ENCODE data around the gene SLC1A2.

SLC1A2 gene

DNA sequence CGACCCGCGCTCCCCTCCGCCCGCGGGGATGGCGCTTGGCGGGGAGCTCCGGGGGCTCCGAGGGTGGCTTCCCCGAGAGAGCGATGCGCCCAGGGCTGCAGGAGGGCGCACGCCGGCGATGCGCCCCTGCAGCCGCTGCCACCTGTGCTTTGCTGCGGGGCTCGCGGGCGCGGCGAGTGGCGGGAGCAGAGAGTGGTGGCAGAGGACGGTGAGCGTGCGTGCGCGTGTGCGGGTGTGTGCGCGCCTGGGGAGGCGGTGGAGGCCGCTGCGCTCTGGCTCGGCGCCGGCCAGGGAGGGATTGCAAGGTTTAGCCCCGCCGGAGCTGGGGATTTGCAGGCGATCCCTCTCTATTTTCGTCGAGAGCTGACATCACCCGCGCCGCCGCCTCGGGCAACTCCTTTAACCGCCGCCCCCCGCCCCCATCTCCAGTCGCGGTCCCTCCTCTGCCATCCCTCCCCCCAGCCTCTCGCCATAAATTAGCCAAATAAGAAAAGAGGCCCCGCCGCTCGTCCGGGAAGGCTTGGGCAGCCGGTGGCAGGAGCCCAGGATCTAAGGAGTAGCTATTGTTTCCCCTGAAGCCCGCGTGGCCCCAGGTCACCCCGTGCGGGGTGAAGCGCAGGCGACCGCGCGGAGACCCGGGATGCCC is at the start of gene SLC1A2:
SLC1A2 (minus strand) TSS at position 375 of the 646 bp plus-strand sequence. CDS start 592 bp downstream, outside the sequence.
- DNase-seq (ENCODE audit: low read depth) = no peak

DNA sequence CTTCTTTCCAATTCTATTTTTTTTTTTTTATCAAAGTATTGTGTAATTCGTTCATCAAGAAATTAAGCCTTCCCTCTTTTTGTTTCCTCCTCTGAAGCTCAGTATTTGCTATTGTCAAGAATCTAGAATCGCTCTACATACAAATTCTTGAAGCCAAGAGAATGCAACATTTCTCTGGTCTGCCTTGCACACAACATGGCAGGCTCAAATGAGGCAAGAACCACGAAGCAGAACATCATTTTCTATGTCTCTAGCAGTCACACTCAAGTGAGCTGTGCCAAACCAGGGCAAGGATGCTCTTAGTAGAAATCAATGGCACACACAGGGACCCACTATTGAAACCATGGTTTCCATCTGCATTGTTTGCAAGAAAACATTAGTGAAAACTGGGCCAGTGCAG is 46.7 kb upstream of the SLC1A2 start:
- no peak for DNase-seq (ENCODE audit: low read depth)

DNA sequence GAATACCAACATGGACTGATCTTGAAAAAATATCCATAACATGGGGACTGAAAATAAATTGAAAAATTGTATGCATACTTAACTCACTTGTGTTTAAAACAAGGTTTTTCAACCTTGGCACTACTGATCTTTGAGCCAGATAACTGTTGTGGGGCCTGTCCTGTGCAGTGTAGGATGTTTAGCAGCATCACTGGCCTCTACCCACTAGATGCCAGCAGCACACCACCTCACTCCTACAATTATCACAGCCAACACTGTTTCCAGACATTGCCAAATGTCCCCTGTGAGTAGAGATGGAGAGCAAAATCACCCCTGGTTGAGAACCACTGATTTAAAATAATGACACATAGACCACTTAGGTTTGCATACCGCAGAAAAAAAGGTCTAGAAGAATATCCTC is 45.0 kb upstream of the SLC1A2 start:
- no peak for DNase-seq (ENCODE audit: low read depth)

DNA sequence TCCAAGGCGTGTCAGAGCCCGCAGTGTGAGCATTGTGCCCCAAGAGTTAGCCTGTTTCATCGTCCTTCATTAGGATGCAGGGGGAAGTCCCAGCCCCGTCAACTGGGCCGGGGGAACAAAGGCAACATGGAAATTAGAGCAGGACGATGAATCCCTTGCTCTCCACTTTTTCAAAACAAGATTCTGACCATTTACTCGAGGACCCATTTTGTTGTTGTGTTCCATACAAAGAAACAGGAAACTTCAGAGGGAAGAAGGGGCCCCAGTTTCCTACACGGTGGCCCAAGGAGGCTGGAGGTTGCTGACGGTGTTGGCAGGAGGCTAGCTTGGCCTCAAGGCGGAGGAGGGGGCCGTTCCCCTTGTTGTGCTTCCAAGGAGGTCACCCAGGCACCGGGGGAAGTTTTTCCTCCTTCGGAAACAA is 44.0 kb upstream of the SLC1A2 start:
- DNase-seq (ENCODE audit: low read depth) = no peak

DNA sequence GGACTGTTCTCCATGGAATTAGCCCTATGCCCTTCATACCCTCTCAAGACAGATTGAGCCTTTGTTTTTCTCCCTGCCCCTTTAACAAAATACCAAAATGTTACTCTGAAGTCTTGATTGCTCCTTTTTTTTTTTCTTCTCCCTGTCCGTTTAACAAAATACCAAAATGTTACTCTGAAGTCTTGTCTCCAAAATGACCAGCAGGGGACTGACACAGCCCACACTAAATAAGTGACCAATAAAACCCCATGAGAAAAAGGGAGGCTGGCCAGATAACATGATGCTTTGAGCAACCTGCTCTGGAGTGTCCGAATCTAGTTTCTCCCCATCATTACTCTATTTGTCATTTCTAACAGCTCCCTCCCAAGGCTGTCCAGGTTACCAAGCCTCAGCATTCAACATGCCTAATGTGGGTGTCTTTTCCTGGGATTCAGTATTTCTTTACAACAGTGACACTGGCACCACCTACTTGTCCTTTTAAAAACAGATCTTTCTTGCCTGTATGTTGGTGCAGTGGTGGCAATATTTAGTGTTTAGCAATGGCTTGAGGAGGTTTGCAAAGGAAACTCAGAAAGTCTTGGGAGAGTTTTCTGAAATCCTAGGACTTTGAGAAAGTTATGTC is 42.7 kb upstream of the SLC1A2 start:
- DNase-seq (ENCODE audit: low read depth) = no peak

DNA sequence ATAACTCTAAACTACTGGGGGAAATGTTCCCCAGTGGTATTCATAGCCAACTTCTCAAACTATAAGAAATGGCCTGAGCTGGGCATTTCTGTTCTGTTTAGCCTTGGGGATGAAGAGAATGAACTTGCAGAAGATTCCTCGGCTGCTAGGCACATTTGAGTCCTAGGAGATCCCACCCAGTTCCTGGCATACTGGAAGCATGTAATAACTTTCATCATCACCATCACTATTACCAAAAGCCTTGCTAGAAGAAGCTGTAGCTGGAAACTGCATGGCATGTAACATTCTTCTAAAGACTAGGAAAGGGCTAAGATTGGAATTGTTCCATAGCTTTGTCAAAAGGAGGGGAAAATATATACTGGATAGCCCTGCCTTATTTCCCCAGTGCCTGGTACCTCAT is 40.1 kb upstream of the SLC1A2 start:
- no peak for DNase-seq (ENCODE audit: low read depth)

DNA sequence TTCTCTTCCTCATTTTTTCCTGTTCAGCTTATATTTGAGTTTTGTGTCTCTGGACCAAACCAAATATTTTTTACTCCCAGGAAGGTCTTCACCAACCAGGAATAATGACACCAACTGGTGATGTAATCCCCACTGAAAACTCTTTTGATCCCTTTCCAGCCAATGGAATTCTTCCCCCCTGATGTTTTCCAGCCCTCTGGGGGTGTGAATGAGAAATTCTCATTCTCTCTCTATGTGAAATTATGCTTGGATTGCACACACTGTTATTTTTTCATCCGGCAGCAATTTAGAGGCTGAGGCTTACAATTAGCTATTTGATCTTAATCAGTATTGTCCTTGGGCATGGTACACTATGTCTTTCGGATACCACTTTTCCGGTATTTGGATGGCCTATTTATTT is 39.5 kb upstream of the SLC1A2 start:
- peak; percentile 26 for DNase-seq (ENCODE audit: low read depth)

DNA sequence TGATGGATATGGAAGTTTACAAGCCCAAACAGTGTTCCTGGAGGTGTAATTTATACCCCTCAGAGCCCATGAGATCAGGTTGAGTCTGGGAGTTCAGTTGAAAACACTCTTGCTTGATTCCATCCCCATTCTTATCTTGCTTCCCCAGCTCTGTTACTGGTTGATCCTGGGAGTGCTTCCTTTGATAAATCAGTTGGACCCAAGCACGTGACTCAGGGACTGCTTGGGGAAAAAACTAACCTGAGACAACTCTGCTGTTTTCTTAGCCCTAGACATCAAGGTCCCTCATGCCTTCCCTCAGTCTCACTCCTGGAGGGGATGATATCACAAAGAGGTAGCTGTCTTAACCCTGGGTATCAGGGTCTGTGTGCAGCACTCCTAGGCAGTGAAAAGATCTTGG is 35.0 kb upstream of the SLC1A2 start:
- no peak for DNase-seq (ENCODE audit: low read depth)

DNA sequence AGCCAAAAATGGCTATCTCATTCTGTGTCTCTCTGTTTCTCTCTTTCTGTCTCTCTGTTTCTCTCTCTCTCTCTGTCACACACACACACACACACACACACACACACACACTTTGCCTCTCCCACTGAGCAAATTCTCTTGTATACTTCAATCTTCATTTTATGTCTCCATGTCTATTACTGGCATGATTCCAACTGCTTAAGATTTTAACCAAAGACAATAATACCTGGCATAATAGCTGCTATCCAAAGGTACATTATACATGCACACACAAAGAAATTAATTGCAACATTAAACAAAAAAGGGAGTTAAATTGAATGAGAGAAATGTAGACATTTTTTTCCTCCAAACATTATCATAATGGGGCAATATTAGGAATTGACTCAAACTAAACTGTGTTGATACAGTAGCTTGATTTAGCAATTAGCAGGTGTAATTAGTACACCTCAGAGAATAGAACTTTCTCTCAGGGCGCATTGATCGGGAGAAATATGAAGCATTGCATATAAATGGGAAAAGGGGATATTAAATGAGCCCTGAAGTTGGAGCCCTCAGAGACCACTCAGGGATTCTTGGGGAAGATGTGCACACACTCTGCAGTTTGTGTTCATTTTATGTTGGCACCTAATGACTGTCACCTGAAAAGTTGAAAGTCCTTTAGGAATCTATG is 17.4 kb upstream of the SLC1A2 start:
- DNase-seq (ENCODE audit: low read depth) = no peak

DNA sequence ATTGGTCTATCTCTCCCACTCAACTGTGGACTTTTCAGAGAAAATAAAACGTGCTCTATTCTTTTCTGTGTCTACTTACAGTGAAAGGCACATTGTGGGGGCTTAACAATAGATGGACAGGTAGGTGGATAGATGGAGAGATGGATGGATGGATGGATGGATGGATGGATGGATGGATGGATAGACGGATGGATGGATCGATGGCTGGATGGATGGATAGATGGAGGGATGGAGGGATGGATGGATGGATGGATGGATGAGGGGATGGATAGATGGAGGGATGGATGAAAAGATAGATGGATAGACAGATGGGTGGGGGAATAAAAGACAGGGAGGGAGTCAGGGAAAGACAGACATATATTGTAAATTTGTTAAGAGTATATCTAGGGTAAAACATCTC is 14.2 kb upstream of the SLC1A2 start:
- no peak for DNase-seq (ENCODE audit: low read depth)

DNA sequence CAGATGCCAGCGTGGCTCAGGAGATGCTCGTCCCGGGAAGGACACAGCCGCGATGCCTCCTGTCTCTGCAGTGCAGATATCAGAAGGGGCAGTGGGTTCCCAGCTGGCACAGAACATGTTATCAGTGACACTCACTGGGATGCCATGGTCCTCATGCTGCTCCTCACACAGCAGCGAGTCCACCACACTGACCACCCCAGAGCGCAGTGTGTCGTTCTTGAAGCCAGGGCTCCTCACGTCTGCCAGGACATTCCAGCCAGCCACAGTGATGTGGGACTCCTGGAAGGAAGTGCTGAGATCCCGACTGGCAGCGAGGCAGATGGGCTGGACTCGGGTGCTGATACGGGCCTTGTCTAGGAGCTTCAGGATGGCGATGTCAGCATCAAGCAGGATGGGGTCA is 13.1 kb upstream of the SLC1A2 start:
- DNase-seq (ENCODE audit: low read depth) = no peak

DNA sequence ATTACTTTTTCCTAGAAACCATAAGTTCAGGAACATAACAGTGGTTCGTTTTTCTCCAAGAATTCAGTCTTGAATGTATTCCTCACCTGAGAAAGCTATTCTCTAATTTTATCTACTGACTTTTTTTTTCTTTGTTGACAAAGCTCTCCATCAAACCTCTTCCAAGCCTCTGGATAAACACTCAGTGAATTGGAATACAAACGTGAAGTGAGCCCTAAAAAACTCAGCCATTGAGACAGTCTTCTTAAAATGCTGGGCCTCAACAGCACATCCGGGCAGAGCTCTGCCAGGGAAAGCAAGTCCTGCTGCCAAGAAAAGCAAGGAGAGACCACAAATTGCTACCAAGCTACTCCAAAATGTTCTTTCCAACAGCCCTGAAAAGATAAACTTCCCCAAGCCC is 7.7 kb upstream of the SLC1A2 start:
- no peak for DNase-seq (ENCODE audit: low read depth)

DNA sequence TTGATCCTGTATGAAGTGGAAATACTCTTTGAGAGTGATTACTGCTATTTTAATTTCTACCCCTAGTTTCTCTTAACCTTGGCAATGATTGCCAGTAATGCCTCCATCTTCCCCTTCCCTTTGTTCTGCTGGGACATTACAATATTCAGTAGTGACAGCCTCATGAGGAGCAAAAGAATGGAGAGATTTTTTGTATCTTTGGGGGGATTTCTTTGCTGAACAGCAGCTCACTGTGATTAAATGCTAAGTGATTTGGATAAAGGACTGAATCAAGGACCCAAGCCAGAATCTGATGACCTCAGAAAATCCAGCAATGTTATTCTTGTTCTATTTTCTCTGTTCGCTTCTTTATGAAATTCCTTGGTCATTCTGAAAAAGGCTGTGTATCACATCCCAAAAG is 7.0 kb upstream of the SLC1A2 start:
- DNase-seq (ENCODE audit: low read depth) = no peak

DNA sequence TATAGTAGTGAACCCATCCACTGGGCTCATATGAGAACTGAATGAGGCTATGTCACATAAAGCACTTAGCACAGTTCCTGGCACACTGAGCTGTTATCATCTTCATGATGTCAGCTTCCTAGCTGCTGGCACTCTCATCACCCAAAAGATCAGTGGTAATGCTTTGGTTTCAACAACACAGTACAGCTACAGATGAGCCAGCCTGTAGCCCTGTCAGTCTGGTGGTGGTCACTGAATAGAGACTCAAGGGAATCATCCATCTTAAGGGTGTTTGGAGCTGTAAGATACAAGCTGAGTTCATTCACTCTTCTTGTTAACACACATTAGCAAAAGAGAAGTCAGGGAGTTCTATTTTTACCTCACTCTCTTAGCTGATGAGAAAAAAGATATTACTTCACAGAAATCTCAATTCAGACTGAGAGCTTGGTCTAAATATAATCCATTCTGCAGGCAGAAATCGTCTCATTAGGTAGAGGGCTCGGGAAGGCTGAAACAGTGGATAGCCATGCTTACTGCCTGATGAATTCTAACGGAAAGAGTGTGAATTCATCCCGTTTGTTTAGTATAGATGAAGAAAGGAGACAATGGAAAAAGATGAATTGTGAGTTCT is 6.3 kb upstream of the SLC1A2 start:
- DNase-seq (ENCODE audit: low read depth) = no peak

DNA sequence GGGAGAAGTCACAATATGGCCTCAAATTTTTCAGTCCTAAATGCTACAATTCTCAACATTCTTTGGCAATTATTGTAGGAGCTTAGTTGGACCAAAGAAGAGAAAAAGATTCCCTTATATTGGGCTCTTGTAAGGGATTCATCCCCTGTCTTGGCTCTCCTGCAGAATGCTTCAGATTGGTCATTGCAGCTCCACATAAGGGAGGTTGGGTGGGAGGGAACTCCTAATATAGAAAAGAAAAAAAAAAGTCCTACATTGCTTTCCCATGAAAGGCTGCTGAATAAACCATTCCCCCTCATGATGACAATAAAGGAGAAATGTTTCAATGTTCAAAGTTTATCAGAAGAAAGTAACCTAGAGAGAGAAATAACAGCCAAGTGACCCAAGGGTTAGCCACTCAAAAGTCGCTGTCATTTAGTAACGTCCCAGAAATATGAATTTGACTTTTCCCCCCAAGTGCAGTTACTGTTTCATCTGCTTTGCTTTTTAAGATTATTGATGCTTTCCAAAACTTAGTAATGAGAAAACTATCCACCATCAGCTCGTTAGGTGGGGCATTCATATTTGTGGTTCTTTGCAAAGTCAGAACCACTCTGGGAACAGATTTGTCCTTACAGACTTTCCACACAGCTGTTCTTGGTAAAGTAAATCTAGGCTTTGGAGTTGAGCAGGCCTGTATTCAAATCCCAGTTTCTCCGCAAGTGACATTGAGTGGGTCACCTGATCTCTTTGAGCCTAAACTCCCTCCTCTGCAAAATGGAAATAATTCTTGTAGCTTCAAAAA is 5.0 kb upstream of the SLC1A2 start:
- peak; percentile 47 for DNase-seq (ENCODE audit: low read depth)

DNA sequence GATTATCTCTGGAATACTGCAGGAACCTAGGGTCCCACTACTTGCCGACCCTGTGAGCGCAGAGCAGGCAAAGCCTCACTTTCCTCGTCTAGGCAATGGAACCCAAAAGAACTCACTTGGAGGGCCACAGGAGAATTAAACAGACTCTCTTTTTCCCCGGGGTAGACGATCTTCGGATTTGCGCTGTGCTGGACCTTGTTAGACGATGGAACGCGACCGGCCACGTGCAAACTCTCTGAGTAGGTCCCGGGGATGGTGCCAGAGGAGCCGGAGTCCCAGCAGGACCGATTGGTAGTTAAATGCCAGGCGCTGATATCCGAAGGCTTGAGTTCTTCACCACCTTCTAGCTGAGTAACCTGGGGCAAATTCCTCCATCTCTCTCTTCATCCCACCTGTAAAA is 1.0 kb upstream of the SLC1A2 start:
- no peak for DNase-seq (ENCODE audit: low read depth)

DNA sequence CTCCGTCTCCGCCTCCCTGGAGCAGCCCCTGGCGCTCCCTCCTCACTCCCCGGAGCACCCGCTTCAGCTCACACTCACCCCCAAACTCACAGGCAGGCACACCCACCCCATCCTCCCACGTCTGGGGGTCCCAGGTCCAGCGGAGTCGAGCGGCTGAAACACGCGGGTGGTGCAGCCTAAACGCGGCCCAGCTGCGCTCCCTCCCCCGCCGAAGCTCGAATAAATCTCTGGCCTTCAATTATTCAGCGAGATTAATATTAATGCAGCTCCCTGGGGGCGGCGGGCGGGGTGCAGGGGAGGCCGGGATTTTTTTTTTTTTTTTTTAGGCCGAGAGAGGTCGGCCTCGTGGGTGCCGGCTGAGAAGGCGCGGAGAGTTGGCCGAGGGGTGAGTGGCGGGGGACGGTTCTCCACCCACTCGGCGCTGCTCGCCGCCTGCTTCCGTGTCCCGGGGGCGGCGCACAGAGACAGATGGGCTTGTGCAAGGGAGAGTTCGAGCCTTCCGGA is 524 bp upstream of the SLC1A2 start:
- DNase-seq (ENCODE audit: low read depth) = no peak

DNA sequence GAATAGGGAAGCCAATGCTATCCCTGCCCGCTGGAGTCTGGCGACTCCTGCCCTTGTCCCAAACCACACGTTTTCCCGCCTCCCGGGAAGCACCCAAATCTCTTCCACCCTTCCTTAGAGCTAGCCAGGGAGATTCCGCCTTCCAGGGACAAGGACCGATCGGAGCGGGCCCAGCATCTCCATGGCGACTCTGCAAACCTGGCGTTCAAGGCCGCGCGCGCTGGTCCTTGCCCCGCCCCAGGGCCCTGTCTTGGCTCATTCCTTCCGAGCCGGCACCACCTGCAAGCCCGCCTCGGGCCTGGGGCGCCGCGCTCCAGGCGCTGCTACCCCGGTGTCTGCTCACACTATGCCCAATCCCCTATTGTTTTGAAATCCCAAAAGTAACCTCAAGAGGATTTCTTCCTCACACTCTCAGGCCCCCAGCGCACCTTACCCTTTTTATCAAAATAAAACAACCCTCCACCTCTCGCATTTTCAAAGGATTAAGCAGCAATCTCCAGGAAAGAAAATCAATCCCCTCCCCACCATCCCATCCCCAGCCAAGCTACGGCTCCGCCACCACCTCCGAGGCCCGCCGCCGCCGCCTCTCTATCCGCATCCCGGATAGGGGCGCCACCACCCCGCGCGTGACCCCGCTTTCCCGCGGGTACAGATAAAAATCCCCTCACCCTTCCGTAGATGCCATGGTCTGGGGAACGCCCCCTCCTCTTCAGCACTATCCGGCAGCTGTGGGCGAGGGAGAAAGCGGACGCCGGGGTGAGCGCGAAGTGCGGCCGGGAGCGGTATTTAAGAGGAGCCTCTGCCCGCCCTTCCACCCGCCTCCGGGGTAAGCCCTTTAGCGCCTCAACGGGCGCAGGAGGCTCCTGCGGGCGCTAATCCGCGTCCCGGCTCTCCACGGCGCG is 825 bp downstream of the SLC1A2 start:
- DNase-seq (ENCODE audit: low read depth) = no peak

DNA sequence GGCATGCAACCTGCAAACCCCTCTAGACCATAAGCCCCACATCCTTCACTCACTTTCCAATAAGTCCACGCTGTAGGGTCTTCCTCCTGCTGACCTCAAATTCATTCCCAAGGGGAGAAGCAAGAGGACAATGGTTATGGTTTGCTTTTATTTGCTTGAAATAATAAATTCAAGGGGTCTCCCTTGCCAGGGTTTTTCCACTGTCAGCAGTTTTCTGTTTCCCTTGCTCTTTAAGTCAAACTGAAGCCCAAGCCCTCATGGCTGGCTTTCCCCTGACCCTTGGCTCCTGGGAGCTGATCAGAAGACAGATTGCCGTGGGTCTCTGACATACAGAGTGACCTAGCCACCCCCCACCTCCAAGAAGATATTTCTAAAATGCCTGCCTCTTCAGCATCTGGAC is 3.9 kb downstream of the SLC1A2 start:
- DNase-seq (ENCODE audit: low read depth) = no peak

DNA sequence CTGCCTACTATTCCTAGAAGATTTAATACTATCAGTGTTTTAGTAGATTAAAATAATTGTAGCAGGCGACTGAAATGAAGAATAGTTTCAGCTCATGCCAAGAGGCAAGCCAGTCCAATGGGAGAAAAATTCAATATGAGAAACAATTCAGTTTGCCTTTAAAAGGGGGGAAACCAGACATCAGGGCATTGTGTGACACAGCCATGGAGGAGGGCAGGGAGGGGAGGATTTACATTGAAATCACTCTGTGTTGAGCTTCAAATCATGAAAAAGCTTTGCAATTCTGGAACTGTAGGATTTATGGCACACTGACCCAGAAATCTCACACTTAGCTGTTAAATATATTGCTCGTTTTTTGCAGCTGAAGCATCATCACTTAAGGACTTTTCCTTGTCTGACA is 4.6 kb downstream of the SLC1A2 start:
- DNase-seq (ENCODE audit: low read depth) = no peak

DNA sequence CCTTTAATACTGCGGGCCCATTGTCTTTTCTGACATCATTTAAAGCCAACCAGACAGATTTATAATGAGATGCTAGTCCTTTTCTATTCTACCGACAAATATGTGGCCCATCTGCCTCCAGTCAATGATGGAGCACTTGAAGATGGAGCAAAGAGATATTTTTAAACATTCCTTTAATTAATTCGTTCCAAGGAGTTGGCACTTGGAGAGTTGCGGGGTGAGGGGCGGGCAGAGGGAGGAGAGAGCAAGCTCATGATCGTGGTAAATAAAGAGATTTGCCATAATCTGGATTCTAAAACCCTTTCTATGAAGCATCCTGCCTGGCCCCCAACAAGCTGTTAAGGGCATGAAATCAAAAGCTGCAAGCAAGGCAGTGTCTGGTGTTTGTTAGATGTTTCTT is 5.0 kb downstream of the SLC1A2 start:
- DNase-seq (ENCODE audit: low read depth) = no peak

Measured in GM04504 (cell line).